ENCODE measurements around the gene HMGB1.

HMGB1 gene

DNA sequence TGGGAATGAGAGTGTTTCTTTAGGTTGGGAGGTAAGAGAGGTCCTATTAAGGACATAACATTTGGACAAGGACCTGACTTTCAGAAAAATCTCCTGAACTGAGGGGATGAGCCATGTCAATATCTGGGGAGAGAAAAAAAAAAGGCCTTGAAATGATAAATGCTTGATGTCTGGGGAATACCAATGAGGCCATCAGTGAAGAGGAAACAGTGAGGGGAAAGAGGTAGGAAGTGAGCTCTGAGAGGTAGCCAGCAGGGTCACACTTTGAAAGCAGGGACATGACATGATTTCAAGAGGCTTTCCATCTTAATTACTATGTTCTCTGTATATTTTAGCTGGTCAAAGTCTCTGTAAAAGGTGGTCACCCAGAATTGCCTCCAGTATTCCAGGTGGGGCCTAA is 53.4 kb downstream of the HMGB1 start:
- no peak for TF ChIP-seq ARNTL (CRISPR knock-in tag; IDR thresholded peaks at IDR 0.05; ENCODE audit: borderline replicate concordance, low read depth)
- no peak for TF ChIP-seq ZNF70 (CRISPR knock-in tag; IDR thresholded peaks at IDR 0.05)
- ATAC-seq: no peak

DNA sequence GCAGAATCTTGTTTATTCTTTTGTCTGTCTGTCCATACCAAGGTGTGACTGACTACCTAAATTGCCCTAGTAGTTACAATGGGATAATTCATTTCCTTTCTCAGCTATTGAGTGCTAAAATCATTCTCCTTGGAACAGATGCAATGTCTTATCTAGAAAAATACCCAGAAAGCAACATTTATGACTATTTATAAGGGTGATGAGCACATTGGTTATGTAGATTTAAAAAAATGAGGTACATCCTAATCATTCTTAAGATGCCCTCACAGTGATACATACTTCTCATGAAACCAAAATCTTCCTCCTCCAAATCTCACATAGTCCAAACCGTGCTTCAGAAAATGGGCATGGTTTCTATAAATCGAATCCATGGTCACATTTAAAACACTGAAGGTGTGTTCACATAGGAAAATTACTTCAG is 55.0 kb downstream of the HMGB1 start:
- ATAC-seq: no peak
- TF ChIP-seq, protein P1, sequence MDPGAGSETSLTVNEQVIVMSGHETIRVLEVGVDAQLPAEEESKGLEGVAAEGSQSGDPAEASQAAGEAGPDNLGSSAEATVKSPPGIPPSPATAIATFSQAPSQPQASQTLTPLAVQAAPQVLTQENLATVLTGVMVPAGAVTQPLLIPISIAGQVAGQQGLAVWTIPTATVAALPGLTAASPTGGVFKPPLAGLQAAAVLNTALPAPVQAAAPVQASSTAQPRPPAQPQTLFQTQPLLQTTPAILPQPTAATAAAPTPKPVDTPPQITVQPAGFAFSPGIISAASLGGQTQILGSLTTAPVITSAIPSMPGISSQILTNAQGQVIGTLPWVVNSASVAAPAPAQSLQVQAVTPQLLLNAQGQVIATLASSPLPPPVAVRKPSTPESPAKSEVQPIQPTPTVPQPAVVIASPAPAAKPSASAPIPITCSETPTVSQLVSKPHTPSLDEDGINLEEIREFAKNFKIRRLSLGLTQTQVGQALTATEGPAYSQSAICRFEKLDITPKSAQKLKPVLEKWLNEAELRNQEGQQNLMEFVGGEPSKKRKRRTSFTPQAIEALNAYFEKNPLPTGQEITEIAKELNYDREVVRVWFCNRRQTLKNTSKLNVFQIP (CRISPR knock-in tag; IDR thresholded peaks at IDR 0.05; ENCODE audit: borderline replicate concordance, low read depth): no peak
- TF ChIP-seq ESRRG (CRISPR knock-in tag; IDR thresholded peaks at IDR 0.05) (no peak), ZFP30 (CRISPR knock-in tag; IDR thresholded peaks at IDR 0.05) (no peak), ZFP3 (CRISPR knock-in tag; IDR thresholded peaks at IDR 0.05) (no peak), TCF4 (CRISPR knock-in tag; IDR thresholded peaks at IDR 0.05; ENCODE audit: borderline replicate concordance) (no peak), RARB (CRISPR knock-in tag; IDR thresholded peaks at IDR 0.05) (no peak), ISL1 (CRISPR knock-in tag; IDR thresholded peaks at IDR 0.05) (no peak), GLIS3 (CRISPR knock-in tag; IDR thresholded peaks at IDR 0.05) (no peak), ZNF70 (CRISPR knock-in tag; IDR thresholded peaks at IDR 0.05) (no peak), ZC3H10 (CRISPR knock-in tag; IDR thresholded peaks at IDR 0.05) (no peak), ZNF8 (CRISPR knock-in tag; IDR thresholded peaks at IDR 0.05) (no peak)
- TF ChIP-seq, protein P2, sequence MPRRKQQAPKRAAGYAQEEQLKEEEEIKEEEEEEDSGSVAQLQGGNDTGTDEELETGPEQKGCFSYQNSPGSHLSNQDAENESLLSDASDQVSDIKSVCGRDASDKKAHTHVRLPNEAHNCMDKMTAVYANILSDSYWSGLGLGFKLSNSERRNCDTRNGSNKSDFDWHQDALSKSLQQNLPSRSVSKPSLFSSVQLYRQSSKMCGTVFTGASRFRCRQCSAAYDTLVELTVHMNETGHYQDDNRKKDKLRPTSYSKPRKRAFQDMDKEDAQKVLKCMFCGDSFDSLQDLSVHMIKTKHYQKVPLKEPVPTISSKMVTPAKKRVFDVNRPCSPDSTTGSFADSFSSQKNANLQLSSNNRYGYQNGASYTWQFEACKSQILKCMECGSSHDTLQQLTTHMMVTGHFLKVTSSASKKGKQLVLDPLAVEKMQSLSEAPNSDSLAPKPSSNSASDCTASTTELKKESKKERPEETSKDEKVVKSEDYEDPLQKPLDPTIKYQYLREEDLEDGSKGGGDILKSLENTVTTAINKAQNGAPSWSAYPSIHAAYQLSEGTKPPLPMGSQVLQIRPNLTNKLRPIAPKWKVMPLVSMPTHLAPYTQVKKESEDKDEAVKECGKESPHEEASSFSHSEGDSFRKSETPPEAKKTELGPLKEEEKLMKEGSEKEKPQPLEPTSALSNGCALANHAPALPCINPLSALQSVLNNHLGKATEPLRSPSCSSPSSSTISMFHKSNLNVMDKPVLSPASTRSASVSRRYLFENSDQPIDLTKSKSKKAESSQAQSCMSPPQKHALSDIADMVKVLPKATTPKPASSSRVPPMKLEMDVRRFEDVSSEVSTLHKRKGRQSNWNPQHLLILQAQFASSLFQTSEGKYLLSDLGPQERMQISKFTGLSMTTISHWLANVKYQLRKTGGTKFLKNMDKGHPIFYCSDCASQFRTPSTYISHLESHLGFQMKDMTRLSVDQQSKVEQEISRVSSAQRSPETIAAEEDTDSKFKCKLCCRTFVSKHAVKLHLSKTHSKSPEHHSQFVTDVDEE (CRISPR knock-in tag; IDR thresholded peaks at IDR 0.05): no peak

DNA sequence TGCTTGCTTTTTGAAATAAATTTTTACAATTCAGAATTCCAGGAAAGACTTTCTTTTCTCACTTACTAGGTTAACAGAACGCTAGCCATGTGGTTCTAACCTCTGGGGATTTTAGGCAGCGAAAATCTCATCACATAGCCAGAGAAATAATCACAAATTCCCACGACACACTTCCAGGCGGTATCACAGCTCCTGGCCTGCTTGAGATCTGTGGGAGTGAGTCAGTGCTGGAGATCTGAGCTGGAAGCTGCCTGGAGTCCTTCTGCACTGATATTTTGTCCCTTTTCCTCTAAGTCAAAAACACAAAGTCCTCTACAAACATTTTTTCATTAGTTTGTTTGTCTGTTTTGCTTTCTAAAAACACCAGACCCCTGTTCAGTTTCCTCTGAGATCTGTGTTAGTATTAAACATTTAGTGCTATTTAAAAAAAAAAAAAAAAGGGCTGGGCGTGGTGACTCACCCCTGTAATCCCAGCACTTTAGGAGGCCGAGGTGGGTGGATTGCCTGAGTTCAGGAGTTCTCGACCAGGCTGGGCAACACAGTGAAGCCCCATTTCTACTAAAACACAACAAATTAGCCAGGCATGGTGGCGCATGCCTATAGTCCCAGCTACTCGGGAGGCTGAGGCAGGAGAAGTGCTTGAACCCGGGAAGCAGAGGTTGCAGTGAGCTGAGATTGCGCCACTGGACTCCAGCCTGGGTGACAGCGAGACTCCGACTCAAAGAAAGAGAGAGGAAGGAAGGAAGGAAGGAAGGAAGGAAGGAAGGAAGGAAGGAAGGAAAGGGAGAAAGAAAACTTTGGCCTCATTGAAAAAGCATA is 55.6 kb downstream of the HMGB1 start:
- peak; percentile 81 for ATAC-seq
- TF ChIP-seq, protein P3, sequence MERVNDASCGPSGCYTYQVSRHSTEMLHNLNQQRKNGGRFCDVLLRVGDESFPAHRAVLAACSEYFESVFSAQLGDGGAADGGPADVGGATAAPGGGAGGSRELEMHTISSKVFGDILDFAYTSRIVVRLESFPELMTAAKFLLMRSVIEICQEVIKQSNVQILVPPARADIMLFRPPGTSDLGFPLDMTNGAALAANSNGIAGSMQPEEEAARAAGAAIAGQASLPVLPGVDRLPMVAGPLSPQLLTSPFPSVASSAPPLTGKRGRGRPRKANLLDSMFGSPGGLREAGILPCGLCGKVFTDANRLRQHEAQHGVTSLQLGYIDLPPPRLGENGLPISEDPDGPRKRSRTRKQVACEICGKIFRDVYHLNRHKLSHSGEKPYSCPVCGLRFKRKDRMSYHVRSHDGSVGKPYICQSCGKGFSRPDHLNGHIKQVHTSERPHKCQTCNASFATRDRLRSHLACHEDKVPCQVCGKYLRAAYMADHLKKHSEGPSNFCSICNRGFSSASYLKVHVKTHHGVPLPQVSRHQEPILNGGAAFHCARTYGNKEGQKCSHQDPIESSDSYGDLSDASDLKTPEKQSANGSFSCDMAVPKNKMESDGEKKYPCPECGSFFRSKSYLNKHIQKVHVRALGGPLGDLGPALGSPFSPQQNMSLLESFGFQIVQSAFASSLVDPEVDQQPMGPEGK (CRISPR knock-in tag; IDR thresholded peaks at IDR 0.05; ENCODE audit: borderline replicate concordance): no peak
- TF ChIP-seq, protein P4, sequence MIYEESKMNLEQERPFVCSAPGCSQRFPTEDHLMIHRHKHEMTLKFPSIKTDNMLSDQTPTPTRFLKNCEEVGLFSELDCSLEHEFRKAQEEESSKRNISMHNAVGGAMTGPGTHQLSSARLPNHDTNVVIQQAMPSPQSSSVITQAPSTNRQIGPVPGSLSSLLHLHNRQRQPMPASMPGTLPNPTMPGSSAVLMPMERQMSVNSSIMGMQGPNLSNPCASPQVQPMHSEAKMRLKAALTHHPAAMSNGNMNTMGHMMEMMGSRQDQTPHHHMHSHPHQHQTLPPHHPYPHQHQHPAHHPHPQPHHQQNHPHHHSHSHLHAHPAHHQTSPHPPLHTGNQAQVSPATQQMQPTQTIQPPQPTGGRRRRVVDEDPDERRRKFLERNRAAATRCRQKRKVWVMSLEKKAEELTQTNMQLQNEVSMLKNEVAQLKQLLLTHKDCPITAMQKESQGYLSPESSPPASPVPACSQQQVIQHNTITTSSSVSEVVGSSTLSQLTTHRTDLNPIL (CRISPR knock-in tag; IDR thresholded peaks at IDR 0.05; ENCODE audit: low read depth): no peak

DNA sequence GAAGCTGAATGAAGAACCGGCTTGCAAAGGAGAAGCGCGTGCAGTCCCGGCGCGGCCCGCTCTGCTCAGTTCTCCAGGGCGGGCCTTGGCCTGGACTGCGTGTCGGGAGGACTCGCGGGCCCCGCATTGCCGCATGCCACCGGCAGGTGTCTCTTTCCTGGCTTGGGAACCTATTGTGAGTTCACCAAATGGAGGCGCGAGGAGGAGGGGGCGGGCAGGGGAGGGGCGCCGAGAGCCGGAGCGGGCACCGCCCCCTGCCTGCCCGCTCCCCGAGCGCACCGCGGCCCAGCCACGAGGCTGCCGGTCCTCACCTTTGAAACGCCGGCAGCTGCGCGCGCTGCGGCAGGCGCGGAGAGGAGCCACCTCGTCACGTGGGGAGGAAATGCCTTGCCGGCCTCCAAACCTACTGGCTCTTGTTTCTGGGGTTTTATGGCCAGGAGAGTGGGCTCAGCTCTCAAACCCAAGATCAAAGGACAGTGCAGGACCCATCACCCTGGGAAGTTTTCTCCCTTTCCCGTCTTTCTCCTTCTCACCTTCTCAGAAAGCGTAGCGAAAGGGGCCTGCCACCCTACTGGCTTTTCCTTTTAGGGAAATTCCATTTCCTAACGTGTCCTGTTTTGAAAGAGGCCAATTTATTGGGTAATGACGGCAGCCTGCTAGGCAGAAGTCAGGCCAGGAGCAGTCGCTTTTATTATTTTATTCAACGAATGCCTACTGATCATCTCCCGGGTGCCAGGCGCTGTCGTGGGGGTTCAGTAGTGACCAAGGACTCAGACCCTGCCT is 57.2 kb downstream of the HMGB1 start:
- ATAC-seq: no peak
- TF ChIP-seq ZFP30 (CRISPR knock-in tag; IDR thresholded peaks at IDR 0.05) (no peak), ZNF565 (CRISPR knock-in tag; conservative IDR thresholded peaks at IDR 0.05; ENCODE audit: low read depth) (no peak), ZC3H10 (CRISPR knock-in tag; IDR thresholded peaks at IDR 0.05) (no peak), SNAI2 (CRISPR knock-in tag; IDR thresholded peaks at IDR 0.05) (no peak), ZNF8 (CRISPR knock-in tag; IDR thresholded peaks at IDR 0.05) (no peak), ZFP3 (CRISPR knock-in tag; IDR thresholded peaks at IDR 0.05) (no peak), ZNF70 (CRISPR knock-in tag; IDR thresholded peaks at IDR 0.05) (no peak), TCF4 (CRISPR knock-in tag; IDR thresholded peaks at IDR 0.05; ENCODE audit: borderline replicate concordance) (no peak), OSR1 (CRISPR knock-in tag; IDR thresholded peaks at IDR 0.05) (no peak), ISL1 (CRISPR knock-in tag; IDR thresholded peaks at IDR 0.05) (no peak), CSDC2 (CRISPR knock-in tag; IDR thresholded peaks at IDR 0.05) (no peak), ARNTL (CRISPR knock-in tag; IDR thresholded peaks at IDR 0.05; ENCODE audit: borderline replicate concordance, low read depth) (no peak)
- TF ChIP-seq, protein P1 (CRISPR knock-in tag; IDR thresholded peaks at IDR 0.05; ENCODE audit: borderline replicate concordance, low read depth): no peak
- TF ChIP-seq, protein P4 (CRISPR knock-in tag; IDR thresholded peaks at IDR 0.05; ENCODE audit: low read depth): no peak
- TF ChIP-seq, protein P3 (CRISPR knock-in tag; IDR thresholded peaks at IDR 0.05; ENCODE audit: borderline replicate concordance): no peak

Measured in SK-N-SH treated with all-trans-retinoic acid at 6 μM for 48 hours (cell line).